Hematopoietic multipotent progenitor cell (in vitro differentiated cells): ENCODE measurements around the gene MMP17. TPM values are rescaled to one million over a fixed set of nuclear protein-coding genes. Genes with fewer than 3 reads are reported as not detected.

Source experiments
- DNase-seq, 3 donors: peaks; one replicate each; pipeline ENCODE4 v3.0.0-alpha.2; 2011 to 2015; ENCODE audit warnings: low read depth in 2 of 3, low spot score in 2 of 3
- total RNA-seq: library from RNA; depleted of rRNA; stranded (reverse); fragments of >200 nt; gene quantifications from one replicate; pipeline ENCODE4 v1.2.3, GENCODE V29; 2012

The MMP17 gene
- 3.8 TPM for total RNA-seq

DNA sequence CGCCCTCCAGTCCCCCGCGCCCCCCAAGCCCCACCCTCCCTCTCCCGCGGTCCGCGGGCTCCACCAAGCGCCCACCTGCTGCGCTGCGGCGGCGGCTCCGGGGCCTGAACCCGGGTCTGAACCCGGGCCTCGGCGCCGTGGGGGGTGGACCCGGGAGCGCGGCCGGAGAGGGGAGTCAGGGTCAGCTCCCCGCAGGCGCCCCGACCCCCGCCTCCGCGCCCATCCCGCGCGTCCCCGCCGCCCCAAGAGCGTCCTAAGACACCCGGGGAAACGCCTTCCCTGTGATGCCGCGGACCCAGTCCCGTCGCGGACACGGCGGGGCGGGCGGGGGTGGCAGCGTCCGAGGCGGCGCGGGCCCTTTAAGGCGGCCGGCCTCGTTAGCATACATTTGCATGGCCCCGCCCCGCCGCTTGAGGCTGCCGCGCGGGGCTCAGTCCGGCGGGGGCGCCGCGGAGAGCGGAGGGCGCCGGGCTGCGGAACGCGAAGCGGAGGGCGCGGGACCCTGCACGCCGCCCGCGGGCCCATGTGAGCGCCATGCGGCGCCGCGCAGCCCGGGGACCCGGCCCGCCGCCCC is at the start of gene MMP17:
Gene MMP17 (plus strand): TSS at position 433 of the 574 bp plus-strand sequence. CDS start 102 bp downstream, at position 535.
- DNase-seq: peak in 2 of 3 donors; percentile 66 to 69

DNA sequence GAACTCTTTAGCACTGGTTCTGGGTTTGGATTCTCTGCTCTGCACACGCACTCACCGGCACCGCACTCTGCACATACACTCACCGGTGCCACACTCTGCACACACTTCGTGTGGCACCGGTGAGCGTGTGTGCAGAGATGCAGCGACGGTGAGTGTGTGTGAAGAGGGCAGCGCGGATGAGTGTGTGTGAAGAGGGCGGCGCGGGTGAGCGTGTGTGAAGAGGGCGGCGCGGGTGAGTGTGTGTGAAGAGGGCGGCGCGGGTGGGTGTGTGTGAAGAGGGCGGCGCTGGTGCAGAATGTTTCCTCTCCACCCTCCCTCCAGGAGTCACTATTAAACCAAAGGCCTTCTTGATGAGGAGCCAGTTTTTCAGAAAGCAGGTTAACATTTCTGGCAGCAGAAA is 49.2 kb upstream of the MMP17 start:
- no peak for DNase-seq

DNA sequence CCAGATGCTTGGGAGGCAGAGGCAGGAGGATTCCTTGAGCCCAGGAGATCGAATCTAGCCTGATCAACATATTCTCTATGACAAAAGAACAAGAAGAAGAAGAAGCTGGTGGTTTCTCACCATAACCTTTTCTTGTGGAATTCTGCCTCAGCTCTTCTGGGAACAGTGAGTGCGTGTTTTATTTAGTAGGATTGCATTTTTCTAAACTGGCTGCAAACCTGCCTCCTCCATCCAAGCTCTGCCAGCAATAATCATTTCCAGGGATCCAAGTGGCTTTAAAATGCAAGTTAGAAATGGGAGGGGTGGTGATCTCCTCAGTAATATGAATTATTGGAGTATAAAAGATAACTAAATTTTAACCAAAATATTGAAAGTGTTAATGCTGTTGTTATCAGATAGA is 46.1 kb upstream of the MMP17 start:
- DNase-seq: no peak

DNA sequence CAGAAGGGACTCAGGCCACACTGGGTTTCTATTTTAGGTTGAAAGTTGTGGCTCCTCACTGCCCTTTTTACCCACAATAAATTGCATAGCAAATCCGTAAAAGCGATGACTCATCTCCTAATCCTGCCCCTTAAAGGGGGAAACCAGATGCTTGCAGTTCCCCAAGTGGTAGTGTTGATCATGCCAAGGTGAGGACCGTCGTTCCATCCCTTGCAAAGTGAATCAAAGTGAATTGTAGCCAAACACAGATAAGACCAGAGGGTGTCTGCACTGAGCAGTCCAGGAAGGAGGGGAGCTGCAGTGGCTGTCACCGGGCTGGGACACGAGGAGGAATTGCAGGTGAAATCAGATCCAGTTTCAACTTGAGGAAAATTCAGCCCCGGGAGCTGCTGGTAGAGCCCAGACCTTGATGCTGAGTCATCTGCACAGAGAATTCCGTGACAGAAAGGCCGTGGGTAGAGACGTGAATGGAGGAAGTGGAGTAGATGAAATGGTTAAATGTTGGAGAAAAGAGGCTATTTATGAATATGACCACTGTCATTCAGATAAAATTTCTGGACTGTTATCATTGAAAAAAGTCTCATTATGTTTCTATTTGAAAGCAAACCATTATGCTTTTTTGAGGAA is 44.2 kb upstream of the MMP17 start:
- peak in 2 of 3 donors; percentile 65 to 75 for DNase-seq

DNA sequence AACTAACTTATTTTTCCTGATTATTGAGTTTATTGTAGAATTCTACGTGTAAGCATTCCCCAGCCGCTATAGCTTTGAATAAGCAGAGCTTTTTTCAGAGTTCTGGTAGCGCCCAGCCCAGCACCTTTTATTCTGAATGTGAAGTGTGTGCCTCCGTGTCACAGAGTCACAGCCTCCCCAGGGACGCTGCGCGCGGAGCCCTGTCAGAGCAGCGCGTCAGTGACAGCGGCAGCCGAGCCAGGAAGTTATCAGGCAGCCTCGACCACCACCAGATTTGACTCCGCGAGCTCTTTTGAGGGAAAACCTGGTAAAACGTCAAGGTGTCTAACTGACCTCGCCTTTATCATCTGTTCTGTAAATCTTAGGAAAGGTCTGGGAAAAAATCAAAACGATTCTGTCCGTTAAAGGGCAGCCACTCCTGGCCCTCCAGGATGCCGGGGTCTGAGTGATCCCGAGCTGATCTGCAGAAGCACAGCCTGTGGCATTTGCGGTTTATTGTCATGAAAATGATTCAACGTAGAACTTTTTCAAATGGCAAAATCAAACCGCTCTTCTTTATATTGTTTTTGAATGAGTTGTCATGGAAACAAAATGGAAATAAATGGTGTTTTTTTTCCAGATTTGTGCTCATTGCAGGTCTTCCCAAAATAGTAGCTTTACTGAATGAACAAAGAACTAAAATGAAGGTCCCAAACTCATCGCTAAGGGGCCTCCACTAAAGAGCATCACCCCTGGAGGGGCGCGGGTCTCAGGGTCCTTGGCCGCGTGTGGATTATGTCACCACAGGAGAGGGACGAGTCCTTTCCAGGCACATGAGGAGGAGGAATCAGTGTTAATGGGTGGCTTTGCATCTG is 43.1 kb upstream of the MMP17 start:
- no peak for DNase-seq

DNA sequence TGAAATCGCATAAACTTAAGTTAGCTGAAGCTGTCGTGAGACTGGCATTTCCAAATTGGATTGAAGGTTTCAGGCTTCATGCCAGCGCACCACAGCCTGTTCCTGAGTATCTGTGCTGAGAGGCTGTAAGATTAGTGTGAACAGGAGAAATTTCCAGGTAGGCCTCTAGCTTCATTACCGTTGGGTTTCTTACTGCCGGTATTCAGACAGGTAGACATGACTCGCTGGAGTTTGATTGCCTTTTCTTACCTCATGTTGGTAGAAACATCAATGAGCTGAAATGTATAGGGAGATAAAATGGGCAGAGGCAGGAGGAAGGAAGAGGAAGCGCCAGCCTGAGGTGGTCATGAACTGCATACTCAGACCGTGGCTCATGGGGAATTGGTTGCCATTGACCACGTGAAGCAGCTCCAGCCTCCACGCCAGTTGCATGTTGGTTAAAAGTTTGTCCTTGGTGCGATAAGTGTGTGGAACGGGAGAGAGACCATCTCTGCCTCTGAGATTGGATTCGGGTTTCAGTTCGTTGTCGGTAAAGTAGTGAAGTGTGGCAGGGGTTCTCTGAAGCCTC is 42.3 kb upstream of the MMP17 start:
- no peak for DNase-seq

DNA sequence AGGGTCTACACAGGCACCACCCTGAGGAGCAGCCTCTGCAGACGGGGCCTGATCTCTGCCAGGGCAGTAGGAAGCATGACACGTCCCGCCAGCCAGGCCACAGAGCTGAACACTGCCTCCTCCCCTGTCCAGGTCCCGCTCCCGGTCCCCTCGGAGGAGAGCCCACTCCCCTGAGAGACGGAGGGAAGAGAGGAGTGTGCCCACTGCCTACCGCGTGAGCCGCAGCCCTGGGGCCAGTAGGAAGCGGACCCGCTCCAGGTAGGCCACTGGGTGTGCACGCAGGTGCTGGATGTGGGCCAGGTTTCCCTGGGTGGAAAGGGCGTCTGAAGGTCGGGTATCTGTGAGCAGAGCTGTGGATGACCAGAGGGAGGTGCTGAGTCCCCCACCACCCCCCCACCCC is 41.9 kb upstream of the MMP17 start:
- DNase-seq: no peak

DNA sequence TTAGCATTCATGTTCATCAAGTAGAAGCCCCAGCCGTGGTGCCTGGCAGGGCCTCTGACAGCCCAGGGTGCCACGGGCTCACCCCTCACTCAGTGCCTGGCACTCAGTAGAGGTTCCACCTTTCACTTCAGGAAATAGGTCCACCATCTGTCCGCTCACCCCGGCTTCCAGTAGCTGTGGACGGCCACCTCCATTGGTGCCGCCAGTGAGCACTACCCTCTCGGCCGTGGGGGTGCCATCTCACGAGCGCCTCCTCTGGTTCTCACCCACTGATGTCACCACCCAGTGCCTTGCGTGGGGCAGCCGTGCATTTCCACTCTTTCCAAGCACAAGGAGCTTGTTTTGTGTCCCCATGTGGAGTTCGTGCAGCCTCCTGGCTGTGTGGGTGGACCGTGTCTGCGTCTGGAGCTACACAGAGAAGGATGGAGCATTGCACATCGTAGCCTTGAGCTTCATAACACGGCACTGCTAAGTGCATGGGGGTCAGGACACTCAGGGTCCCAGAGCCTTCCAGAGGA is 41.0 kb upstream of the MMP17 start:
- no peak for DNase-seq

DNA sequence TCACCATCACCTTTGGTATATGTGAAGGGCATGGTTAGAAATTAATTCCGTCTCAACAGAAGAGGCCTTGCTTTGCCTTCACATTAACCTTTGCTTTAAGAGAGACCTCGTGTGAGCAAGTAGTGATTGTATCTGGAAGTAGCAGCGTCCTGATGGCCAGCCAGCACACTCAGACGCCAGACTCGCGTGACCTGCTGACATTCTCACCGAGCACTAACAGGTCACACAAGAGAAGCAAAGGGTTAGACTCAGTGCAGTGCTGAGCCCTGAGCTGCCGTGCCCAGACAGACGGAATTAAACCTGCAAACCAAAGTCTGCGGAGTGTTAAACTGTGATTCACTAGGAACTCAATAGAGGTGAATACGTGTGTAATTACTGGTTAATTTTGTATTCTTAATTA is 40.1 kb upstream of the MMP17 start:
- no peak for DNase-seq

DNA sequence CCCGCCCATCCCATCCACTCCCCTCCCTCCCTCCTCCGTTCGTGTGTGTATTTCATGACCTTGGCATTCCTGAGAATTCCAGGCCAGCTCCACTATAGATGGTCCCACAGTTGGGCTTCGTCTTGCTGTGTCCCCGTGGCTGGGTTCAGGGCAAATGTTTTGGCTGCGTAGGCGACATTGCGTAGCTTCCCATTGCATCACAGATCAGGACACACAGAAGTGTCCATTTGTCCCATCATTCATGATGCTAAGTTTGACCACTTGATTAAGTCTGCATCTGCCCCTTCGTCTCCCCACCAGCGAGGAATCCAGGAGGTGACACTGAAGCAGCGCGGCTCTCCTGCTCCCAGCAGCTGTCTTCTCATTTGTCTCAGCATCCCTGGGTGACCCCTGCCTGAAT is 38.6 kb upstream of the MMP17 start:
- DNase-seq: no peak

DNA sequence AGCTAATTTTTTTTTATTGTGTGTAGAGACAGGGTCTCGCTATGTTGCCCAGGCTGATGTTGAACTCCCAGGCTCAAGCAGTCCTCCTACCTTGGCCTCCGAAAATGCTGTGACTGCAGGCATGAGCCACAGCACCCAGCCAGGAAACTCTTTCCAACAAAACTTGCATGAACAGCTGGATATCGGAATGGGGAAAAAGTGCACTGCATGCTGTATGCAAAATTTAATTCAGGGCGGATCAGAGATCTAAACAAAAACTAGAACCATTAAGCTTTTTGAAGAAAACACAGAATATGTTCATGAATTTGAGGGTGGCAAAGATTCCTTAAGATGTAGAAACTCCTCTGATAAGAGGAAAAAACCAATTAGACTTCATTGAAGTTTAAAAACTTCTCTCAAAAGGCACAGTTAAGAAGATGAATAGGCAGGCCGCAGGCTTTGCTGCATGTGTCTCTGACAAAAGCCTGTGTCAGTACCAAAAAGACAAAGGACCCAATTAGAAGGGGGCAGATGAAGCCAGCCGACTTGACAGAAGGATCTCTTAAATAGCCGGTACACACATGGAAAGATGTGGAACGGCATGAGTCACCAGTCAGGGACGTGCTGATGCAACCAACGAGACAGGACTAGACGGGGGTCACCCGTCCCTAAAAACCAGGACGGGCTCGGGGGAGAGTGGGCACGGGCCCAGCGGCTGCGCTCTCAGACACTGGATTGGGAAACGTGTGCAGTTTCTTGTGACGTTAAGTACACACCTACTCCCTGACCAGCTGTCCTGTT is 34.8 kb upstream of the MMP17 start:
- DNase-seq: no peak

DNA sequence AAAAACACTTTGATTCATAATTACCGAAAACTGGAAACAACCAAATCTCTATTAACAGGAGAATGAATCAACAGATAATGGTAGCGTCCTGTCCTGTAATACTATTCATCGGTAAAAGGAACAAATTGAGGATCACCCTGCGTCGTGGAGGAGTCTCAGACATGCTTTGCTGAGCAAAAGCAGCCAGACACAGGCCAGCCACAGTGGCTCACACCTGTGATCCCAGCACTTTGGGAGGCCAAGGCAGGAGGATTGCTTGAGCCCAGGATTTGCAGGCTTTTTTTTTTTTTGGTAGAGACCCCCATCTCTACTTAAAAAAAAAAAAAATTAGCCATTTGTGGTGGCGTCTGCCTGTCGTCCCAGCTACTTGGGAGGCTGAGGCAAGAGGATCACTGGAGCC is 34.1 kb upstream of the MMP17 start:
- DNase-seq: no peak

DNA sequence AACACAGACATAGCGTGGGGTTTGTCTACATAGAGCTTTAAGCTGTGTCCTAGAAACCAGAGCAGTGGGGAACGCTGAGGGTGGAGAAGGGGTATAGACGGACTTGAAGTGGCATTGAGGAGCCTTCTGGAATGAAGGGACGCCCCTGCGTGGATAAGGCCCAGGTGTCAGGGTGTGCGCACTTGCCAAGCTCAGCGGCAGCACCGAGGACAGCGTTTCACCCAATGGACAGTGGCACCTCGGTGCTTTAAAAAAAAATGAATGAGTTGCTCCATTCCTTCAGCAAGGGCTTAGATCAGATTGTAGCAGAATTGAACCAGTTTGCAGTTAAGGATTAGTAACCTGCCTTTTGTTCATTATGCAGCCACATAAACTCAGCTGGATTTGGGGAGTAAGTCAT is 33.6 kb upstream of the MMP17 start:
- no peak for DNase-seq

DNA sequence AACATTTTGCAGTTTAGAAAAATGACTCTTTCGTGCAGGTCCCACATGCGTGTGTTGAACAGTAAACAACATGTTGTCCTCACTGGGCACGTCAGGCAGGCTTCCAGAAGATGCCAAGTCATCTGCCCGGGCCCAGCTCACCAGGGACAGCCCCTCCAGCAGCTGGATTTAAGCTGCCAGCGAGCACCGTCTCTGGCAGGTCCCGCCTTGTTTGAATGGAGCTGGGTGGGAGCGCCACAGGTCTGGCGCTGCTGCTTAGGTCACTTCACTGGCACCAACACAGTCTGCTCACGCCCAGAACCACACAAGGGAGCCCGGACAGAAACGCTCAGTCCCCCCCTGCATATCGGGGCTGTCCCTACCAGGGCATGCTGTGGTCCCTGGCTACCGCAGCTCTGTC is 33.1 kb upstream of the MMP17 start:
- no peak for DNase-seq

DNA sequence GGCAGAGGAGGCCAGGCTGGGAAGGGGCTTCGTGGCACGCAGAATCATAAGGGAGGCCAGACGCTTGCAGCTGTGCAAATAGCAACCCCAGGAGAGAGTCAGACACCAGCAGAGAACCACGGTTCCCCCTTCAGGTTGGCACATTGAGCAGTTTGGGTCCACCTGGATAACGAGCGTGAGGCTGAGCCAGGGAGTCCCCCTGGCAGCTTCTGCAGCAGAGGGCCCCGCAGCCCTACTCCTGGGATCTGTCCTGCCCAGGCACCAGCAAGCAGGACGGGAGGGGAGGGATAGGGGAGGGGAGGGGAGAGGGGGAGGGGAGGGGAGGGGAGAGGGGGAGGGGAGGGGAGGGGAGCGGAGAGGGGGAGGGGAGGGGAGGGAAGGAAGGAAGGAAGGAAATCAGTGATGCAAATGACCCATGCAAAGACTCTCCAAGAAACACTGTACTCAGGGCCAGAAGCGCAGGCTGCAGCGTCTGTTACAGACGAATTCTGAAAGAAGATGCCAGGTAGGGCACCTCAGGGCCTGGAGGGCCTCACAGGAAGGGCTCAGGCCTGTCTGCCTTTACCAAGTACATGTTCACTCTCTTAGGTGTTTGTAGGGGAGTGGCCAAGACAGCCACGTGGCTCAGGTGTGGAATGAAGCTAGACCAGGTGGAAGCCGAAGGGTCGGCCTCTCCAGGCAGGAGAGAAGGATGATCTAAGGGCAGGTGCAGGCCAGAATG is 32.3 kb upstream of the MMP17 start:
- no peak for DNase-seq

DNA sequence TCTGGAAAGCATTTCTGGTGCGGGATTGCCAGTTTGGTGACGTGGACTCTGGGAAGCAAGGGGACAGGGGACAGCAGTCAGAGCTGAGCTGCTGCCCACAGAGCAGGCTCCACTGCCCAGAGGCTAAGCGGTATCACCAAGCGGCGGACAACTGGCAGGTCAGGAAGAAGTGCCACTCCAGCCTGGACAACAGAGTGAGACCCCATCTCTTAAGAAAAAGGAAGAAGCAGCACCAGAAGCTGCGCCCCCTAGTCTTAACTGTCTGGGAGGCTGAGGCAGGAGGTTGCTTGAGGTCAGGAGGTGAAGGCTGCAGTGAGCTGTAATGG is 31.8 kb upstream of the MMP17 start:
- DNase-seq: no peak

DNA sequence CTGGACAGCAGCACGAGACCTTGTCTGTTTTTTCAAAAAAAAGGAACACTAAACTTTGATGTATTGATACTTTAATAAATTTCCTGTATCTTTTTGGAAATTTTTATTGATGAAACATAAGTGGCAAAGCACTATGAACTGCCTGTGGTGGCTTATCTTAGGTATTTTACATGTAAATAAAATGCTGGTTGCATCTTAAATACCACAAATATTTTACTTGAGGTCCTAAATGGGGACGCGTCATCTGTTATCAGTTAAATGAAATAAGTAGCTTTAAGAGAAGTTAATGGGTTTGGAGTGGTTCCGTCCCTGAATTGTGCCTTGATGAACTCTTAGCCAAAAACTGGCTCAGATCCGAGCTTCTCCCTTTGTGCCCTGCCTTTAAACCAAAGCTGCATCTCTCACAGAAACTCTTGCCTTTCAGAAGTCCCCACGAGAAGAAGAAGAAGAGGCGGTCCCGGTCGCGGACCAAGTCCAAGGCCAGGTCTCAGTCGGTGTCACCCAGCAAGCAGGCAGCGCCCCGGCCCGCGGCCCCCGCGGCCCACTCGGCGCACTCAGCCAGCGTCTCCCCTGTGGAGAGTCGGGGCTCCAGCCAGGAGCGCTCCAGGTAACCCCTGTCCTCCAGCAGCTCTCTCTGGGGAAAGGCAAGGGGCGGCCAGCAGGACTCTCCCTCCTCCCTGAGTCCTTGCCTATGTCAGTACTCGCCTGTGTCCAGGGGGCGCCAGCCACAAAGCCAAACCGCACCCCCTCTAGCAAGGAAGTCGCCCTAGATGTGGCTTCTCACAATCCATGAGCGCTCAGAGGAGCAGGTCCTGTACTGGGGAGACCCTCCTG is 31.2 kb upstream of the MMP17 start:
- DNase-seq: no peak

DNA sequence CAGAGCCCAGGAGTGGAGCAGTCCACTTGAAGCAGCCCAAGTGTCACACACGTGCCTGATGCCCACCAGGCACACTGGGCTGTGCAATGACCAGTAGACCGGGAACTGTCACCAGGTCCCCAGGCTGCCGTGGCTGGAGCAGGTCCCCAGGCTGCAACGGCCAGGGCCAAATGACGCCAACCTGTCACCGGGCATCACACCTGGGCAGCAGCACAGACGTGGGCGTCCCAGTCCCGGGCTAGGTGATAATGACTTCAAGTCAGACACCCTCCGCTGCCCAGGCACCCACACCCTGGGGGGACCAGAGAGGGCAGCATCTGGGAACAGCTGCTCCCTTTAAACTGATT is 30.6 kb upstream of the MMP17 start:
- no peak for DNase-seq

DNA sequence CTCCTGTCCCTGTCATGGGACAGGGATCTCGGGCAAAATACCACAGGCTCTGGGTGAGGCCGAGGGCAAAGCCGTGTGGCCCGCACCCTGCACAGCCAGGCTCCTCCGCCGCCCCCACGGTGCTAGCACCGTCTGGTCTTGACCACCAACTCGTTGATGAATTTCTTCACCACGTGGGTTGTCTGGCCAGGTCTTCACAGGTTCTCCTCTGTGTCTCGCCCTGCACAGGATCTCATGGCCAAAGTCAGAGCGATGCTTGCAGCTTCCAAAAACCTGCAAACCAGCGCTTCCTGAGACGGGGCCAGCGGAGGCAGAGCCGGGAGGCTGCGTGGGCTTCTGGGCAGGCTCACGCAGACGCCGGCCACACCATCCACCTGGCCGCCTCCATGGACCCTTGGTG is 29.0 kb upstream of the MMP17 start:
- DNase-seq: no peak
